Tibial nerve (tissue), 3 donors: ENCODE results near the gene ZNF260.

ENCODE experiments used
- POLR2A ChIP-seq, 2 donors: fragments of 450-650 bp; IDR thresholded peaks; one replicate each; pipeline ENCODE4 v1.6.1; 2017; ENCODE audit warnings: antibody characterized with exemption in 2 of 2, mild to moderate bottlenecking in 2 of 2, moderate library complexity in 2 of 2
- TF ChIP-seq, protein P1 (sequence below), 5 experiments: fragments of 200-600 bp in 3 of 5; fragments of 450-650 bp in 2 of 5; sonication (generic) in 3 of 5; IDR thresholded peaks; one replicate each; pipeline ENCODE4 v1.5.1; 2016 to 2019; ENCODE audit warnings: antibody characterized with exemption in 5 of 5, mild to moderate bottlenecking in 3 of 5, moderate library complexity in 2 of 5

DNA sequence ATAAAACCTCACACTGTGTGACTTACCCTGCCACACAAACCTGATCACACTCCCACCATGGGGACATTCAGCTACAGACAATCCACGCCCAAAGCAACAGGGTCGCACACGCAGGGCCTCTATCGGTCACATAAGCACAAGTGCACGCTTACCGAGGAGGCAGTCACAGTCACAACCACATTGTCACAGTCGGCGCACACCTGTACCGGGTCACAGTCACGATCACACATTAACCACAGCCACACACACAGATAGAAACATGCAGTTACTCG lies 39.3 kb downstream of the ZNF260 start:
- TF ChIP-seq, protein P1, sequence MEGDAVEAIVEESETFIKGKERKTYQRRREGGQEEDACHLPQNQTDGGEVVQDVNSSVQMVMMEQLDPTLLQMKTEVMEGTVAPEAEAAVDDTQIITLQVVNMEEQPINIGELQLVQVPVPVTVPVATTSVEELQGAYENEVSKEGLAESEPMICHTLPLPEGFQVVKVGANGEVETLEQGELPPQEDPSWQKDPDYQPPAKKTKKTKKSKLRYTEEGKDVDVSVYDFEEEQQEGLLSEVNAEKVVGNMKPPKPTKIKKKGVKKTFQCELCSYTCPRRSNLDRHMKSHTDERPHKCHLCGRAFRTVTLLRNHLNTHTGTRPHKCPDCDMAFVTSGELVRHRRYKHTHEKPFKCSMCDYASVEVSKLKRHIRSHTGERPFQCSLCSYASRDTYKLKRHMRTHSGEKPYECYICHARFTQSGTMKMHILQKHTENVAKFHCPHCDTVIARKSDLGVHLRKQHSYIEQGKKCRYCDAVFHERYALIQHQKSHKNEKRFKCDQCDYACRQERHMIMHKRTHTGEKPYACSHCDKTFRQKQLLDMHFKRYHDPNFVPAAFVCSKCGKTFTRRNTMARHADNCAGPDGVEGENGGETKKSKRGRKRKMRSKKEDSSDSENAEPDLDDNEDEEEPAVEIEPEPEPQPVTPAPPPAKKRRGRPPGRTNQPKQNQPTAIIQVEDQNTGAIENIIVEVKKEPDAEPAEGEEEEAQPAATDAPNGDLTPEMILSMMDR (IDR thresholded peaks at IDR 0.05) = no peak
- TF ChIP-seq POLR2A (IDR thresholded peaks at IDR 0.05) = no peak
